A673 (cell line): ENCODE data around the gene C9orf50.

Experiments used
- CTCF ChIP-seq: fragments of 300-800, 200-600 bp; sonication (generic); conservative IDR thresholded peaks from 2 replicates; pipeline ENCODE4 v1.5.1; 2017; ENCODE audit warnings: low read depth, mild to moderate bottlenecking, antibody characterized with exemption, low read length, moderate library complexity, mixed read lengths
- EZH2 ChIP-seq: fragments of 200-600 bp; sonication (generic); IDR thresholded peaks from 2 replicates; pipeline ENCODE4 v1.6.1; 2017; ENCODE audit warnings: borderline replicate concordance, low read depth, mild to moderate bottlenecking, mixed read lengths, antibody characterized with exemption, low read length; ENCODE audit not compliant: poor library complexity, severe bottlenecking

- TF ChIP-seq EZH2 (no peak), CTCF (no peak)
Observed at GRCh38 chr9:129628709-129629108, 7.8 kb upstream of the C9orf50 start.
